ENCODE results near the gene XRCC6. TPM values are rescaled to one million over a fixed set of nuclear protein-coding genes. Genes with fewer than 3 reads are reported as not detected.

The XRCC6 gene
- total RNA-seq, 1 experiment from 2014 or later: 588 TPM

DNA sequence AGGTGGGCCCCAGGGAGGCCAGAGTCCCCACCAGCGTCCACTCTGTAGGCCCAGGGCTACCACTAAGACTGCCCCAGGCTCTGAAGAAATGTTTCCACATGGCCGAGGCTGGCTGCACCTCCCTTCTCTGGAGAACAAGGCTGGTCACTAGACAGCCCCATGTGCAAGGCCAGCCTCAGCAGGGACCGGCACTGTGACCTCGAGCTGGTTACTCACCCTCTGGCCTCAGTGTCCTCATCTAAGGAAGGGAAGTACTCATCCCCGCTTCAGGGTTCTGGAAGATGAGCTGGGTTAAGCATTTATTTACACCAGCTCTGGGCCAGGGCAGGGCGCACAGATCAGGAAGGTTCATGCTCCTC lies 41.1 kb upstream of the XRCC6 start:
- Histone ChIP-seq H3K79me2 (ENCODE audit: insufficient read depth, low read length) (no peaks in the 10 kb centered on the region), H3K27me3 (ENCODE audit: insufficient read depth, low read length) (no peaks in the 10 kb centered on the region), H3K4me2 (ENCODE audit: low read length) (no peak overlapping the region), H2AFZ (ENCODE audit: low read depth, low read length, poor library complexity, severe bottlenecking) (no peak overlapping the region), H4K20me1 (ENCODE audit: insufficient read depth) (no peaks in the 10 kb centered on the region), H3K4me3 (replicated peaks in 1 of 2; ENCODE audit: low read depth in 1 of 2, low read length in 2 of 2) (no peak overlapping the region), H3K9me2 (ENCODE audit: insufficient read depth) (no peaks in the 10 kb centered on the region), H3K9me3 (ENCODE audit: control insufficient read depth in 1 of 2, insufficient read depth in 1 of 2, low read depth in 1 of 2, low read length in 2 of 2) (no peaks in the 10 kb centered on the region), H3K36me3 (ENCODE audit: control insufficient read depth in 1 of 2, insufficient read depth in 2 of 2, low read length in 2 of 2) (0 out of 4 replicates have a peak, but pooled peaks cover 2 to 11% of the 10 kb centered on the region in 2 experiments), H3K4me1 (ENCODE audit: control insufficient read depth in 1 of 2, insufficient read depth in 2 of 2, low read length in 2 of 2) (no peaks in the 10 kb centered on the region), H3K27ac (ENCODE audit: low read depth, low read length) (no peak overlapping the region), H3K9ac (ENCODE audit: low read length) (no peak overlapping the region)
- intact Hi-C loops (cut with micrococcal nuclease): no loop called here
- TF ChIP-seq FOSL1 (IDR thresholded peaks at IDR 0.05; ENCODE audit: low read depth): no peak
- TF ChIP-seq EZH2 (IDR thresholded peaks at IDR 0.05): no peak
- no peak for TF ChIP-seq CBX3 (IDR thresholded peaks at IDR 0.05; ENCODE audit: low read depth)
- TF ChIP-seq, protein P1, sequence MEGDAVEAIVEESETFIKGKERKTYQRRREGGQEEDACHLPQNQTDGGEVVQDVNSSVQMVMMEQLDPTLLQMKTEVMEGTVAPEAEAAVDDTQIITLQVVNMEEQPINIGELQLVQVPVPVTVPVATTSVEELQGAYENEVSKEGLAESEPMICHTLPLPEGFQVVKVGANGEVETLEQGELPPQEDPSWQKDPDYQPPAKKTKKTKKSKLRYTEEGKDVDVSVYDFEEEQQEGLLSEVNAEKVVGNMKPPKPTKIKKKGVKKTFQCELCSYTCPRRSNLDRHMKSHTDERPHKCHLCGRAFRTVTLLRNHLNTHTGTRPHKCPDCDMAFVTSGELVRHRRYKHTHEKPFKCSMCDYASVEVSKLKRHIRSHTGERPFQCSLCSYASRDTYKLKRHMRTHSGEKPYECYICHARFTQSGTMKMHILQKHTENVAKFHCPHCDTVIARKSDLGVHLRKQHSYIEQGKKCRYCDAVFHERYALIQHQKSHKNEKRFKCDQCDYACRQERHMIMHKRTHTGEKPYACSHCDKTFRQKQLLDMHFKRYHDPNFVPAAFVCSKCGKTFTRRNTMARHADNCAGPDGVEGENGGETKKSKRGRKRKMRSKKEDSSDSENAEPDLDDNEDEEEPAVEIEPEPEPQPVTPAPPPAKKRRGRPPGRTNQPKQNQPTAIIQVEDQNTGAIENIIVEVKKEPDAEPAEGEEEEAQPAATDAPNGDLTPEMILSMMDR (IDR thresholded peaks at IDR 0.05 in 2 of 3, conservative IDR thresholded peaks at IDR 0.05 in 1 of 3; ENCODE audit: borderline replicate concordance in 1 of 3, insufficient read depth in 1 of 3, low read depth in 2 of 3, low read length in 2 of 3): no peak
- TF ChIP-seq SP1 (IDR thresholded peaks at IDR 0.05; ENCODE audit: low read depth): no peak
- TF ChIP-seq SIN3A (IDR thresholded peaks at IDR 0.05; ENCODE audit: low read depth): no peak
- no peak for TF ChIP-seq ZNF274 (IDR thresholded peaks at IDR 0.05; ENCODE audit: low read depth, low read length)
- ATAC-seq: no peak
- no TSS peak for BruUV-seq (replicated peaks)
- ChIA-PET CTCF (no interaction called here), POLR2A (interaction anchor here (2.1 kb wide), 1 partner anchor 10 kb away, joined by 10 read pairs; the partner anchor contains the start of gene PMM1), RAD21 (ENCODE audit: low non-redundant PET in 1 of 2, low total read pairs in 2 of 2, uncharacterized antibody in 2 of 2, unreplicated experiment in 2 of 2) (no interaction called here)
- no peak for DNase-seq (ENCODE audit: low read depth, low spot score)

DNA sequence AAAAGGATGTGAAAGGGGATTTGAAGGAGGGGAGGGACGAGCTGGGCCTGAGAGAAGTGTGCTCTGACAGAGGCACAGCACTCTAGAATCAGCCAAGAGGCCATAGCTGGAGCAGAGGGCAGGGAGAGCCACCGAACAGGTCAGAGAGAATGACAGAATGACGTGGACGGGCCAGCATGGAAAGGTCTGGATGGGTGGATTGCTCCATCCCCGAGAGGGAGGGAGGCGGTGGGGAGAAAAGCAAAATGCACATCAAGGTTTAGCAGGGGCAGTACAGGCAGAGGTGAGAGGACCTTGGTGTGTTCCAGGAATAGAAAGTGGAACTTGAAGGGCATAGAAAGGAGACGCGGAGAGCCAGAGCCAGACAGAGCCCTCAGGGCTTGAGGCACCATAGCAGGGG lies 38.4 kb upstream of the XRCC6 start:
- no peaks in the 10 kb centered on the region for H3K9me3 ChIP-seq (ENCODE audit: control insufficient read depth in 1 of 2, insufficient read depth in 1 of 2, low read depth in 1 of 2, low read length in 2 of 2)
- H3K27me3 ChIP-seq (ENCODE audit: insufficient read depth, low read length): no peaks in the 10 kb centered on the region
- no peak overlapping the region for H3K4me2 ChIP-seq (ENCODE audit: low read length)
- peaks cover 2 to 3% of the 10 kb centered on the region in 2 experiments; a peak in 2 of 4 replicates for H3K4me1 ChIP-seq (ENCODE audit: control insufficient read depth in 1 of 2, insufficient read depth in 2 of 2, low read length in 2 of 2)
- 0 out of 4 replicates have a peak, but pooled peaks cover under 1 to 2% of the 10 kb centered on the region in 2 experiments for H3K36me3 ChIP-seq (ENCODE audit: control insufficient read depth in 1 of 2, insufficient read depth in 2 of 2, low read length in 2 of 2)
- H3K4me3 ChIP-seq (replicated peaks in 1 of 2; ENCODE audit: low read depth in 1 of 2, low read length in 2 of 2): no peak overlapping the region
- ChIA-PET CTCF (no interaction called here), POLR2A (no interaction called here), RAD21 (ENCODE audit: low non-redundant PET in 1 of 2, low total read pairs in 2 of 2, uncharacterized antibody in 2 of 2, unreplicated experiment in 2 of 2) (no interaction called here)
- H4K20me1 ChIP-seq (ENCODE audit: insufficient read depth): no peaks in the 10 kb centered on the region
- no peak overlapping the region for H3K9ac ChIP-seq (ENCODE audit: low read length)
- intact Hi-C loops (cut with micrococcal nuclease): no loop called here
- no peaks in the 10 kb centered on the region for H3K79me2 ChIP-seq (ENCODE audit: insufficient read depth, low read length)
- no peak overlapping the region for H2AFZ ChIP-seq (ENCODE audit: low read depth, low read length, poor library complexity, severe bottlenecking)
- H3K9me2 ChIP-seq (ENCODE audit: insufficient read depth): no peaks in the 10 kb centered on the region
- BruUV-seq (replicated peaks): no TSS peak
- DNase-seq (ENCODE audit: low read depth, low spot score) (no peak), ATAC-seq (no peak)
- no peak overlapping the region for H3K27ac ChIP-seq (ENCODE audit: low read depth, low read length)
- TF ChIP-seq, protein P2, sequence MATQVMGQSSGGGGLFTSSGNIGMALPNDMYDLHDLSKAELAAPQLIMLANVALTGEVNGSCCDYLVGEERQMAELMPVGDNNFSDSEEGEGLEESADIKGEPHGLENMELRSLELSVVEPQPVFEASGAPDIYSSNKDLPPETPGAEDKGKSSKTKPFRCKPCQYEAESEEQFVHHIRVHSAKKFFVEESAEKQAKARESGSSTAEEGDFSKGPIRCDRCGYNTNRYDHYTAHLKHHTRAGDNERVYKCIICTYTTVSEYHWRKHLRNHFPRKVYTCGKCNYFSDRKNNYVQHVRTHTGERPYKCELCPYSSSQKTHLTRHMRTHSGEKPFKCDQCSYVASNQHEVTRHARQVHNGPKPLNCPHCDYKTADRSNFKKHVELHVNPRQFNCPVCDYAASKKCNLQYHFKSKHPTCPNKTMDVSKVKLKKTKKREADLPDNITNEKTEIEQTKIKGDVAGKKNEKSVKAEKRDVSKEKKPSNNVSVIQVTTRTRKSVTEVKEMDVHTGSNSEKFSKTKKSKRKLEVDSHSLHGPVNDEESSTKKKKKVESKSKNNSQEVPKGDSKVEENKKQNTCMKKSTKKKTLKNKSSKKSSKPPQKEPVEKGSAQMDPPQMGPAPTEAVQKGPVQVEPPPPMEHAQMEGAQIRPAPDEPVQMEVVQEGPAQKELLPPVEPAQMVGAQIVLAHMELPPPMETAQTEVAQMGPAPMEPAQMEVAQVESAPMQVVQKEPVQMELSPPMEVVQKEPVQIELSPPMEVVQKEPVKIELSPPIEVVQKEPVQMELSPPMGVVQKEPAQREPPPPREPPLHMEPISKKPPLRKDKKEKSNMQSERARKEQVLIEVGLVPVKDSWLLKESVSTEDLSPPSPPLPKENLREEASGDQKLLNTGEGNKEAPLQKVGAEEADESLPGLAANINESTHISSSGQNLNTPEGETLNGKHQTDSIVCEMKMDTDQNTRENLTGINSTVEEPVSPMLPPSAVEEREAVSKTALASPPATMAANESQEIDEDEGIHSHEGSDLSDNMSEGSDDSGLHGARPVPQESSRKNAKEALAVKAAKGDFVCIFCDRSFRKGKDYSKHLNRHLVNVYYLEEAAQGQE (IDR thresholded peaks at IDR 0.05; ENCODE audit: low read depth): no peak
- TF ChIP-seq EGR1 (IDR thresholded peaks at IDR 0.05; ENCODE audit: low read depth): no peak
- TF ChIP-seq SP1 (IDR thresholded peaks at IDR 0.05; ENCODE audit: low read depth): no peak
- TF ChIP-seq, protein P3, sequence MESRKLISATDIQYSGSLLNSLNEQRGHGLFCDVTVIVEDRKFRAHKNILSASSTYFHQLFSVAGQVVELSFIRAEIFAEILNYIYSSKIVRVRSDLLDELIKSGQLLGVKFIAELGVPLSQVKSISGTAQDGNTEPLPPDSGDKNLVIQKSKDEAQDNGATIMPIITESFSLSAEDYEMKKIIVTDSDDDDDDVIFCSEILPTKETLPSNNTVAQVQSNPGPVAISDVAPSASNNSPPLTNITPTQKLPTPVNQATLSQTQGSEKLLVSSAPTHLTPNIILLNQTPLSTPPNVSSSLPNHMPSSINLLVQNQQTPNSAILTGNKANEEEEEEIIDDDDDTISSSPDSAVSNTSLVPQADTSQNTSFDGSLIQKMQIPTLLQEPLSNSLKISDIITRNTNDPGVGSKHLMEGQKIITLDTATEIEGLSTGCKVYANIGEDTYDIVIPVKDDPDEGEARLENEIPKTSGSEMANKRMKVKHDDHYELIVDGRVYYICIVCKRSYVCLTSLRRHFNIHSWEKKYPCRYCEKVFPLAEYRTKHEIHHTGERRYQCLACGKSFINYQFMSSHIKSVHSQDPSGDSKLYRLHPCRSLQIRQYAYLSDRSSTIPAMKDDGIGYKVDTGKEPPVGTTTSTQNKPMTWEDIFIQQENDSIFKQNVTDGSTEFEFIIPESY (IDR thresholded peaks at IDR 0.05; ENCODE audit: extremely low read depth, insufficient replicate concordance, low read length): no peak
- TF ChIP-seq POLR2A (IDR thresholded peaks at IDR 0.05; ENCODE audit: borderline replicate concordance, extremely low read depth, insufficient read depth, insufficient read length): no peak
- TF ChIP-seq EZH2 (IDR thresholded peaks at IDR 0.05): no peak
